IMR-90 (cell line): ENCODE results near the gene HTRA2. TPM values are rescaled to one million over a fixed set of nuclear protein-coding genes. Genes with fewer than 3 reads are reported as not detected.
A peak's percentile ranks its signal among the peaks of the same experiment; 100 is the strongest.

Experiments
- ATAC-seq: fragments of 200-7000 bp; cut with Tn5 transposase; 2 replicates; pipeline ENCODE4 v1.9.1; 2020; ENCODE audit warnings: low read depth, mild to moderate bottlenecking, moderate library complexity
- BruUV-seq: library from RNA; stranded (reverse); fragments of 400-500 nt; replicated peaks from 2 replicates; lab custom pipeline; 2021; lab: Mats Ljungman, UMichigan
- CTCF ChIA-PET: fragments of 300-600 bp; formaldehyde crosslinking; extraction: SDS; loops from one replicate; lab custom pipeline; 2021; ENCODE audit warnings: antibody characterized with exemption; lab: Yijun Ruan, JAX
- POLR2A ChIA-PET: fragments of 300-600 bp; sonication (Branson Sonifier 250); formaldehyde crosslinking; loops from one replicate; lab custom pipeline; 2022; ENCODE audit warnings: antibody characterized with exemption; ENCODE audit not compliant: unreplicated experiment; lab: Charles Lee
- DNase-seq: peaks from one replicate; pipeline ENCODE4 v3.0.0; 2013
- H2AFZ ChIP-seq: replicated peaks from 2 replicates; pipeline ENCODE3; 2013; ENCODE audit warnings: low read length, mild to moderate bottlenecking; ENCODE audit not compliant: poor library complexity
- H2AK5ac ChIP-seq: 2 replicates; pipeline ENCODE4 v1.6.1; 2013; ENCODE audit warnings: low read depth, low read length, inconsistent platforms
- H2AK9ac ChIP-seq: replicated peaks from 2 replicates; pipeline ENCODE3; 2013; ENCODE audit warnings: mild to moderate bottlenecking, low read depth, low read length, moderate library complexity; ENCODE audit not compliant: poor library complexity
- H2BK120ac ChIP-seq: 2 replicates; pipeline ENCODE4 v1.6.1; 2013; ENCODE audit warnings: low read depth, low read length, inconsistent platforms
- H2BK15ac ChIP-seq: 3 replicates; pipeline ENCODE4 v1.6.1; 2013; ENCODE audit warnings: low read depth, low read length, inconsistent platforms
- H2BK20ac ChIP-seq: 2 replicates; pipeline ENCODE4 v1.6.1; 2013; ENCODE audit warnings: low read depth, mild to moderate bottlenecking, inconsistent platforms, low read length, moderate library complexity
- H2BK5ac ChIP-seq: 2 replicates; pipeline ENCODE4 v1.6.1; 2013; ENCODE audit warnings: mild to moderate bottlenecking, low read depth, low read length, inconsistent platforms; ENCODE audit not compliant: poor library complexity, severe bottlenecking
- H3K14ac ChIP-seq: replicated peaks from 2 replicates; pipeline ENCODE4 v1.6.1; 2013; ENCODE audit warnings: low read depth, low read length, inconsistent platforms
- H3K18ac ChIP-seq: 2 replicates; pipeline ENCODE4 v1.6.1; 2013; ENCODE audit warnings: low read depth, low read length, control low read depth
- H3K23ac ChIP-seq: 2 replicates; pipeline ENCODE4 v1.6.1; 2013; ENCODE audit warnings: low read depth, low read length, inconsistent platforms
- H3K27ac ChIP-seq: 2 replicates; pipeline ENCODE4 v1.5.1; 2013; ENCODE audit warnings: mild to moderate bottlenecking, control low read depth, low read length; ENCODE audit not compliant: insufficient read depth
- H3K27me3 ChIP-seq: 2 replicates; pipeline ENCODE4 v1.6.1; 2013; ENCODE audit warnings: low read length; ENCODE audit not compliant: control insufficient read depth, insufficient read depth
- H3K36me3 ChIP-seq: 2 replicates; pipeline ENCODE4 v1.6.1; 2013; ENCODE audit warnings: low read length, mixed read lengths; ENCODE audit not compliant: control insufficient read depth, insufficient read depth
- H3K4ac ChIP-seq: 2 replicates; pipeline ENCODE4 v1.6.1; 2013; ENCODE audit warnings: low read depth, low read length, inconsistent platforms
- H3K4me1 ChIP-seq: 2 replicates; pipeline ENCODE4 v1.6.1; 2013; ENCODE audit warnings: low read length, mixed read lengths; ENCODE audit not compliant: control insufficient read depth, insufficient read depth
- H3K4me2 ChIP-seq: 2 replicates; pipeline ENCODE4 v1.6.1; 2013; ENCODE audit warnings: low read depth, mild to moderate bottlenecking, control low read depth, low read length, moderate library complexity
- H3K4me3 ChIP-seq: 2 replicates; pipeline ENCODE4 v1.5.1; 2013; ENCODE audit warnings: low read depth, mild to moderate bottlenecking, control low read depth, low read length, moderate library complexity; ENCODE audit not compliant: insufficient read depth
- H3K56ac ChIP-seq: 2 replicates; pipeline ENCODE4 v1.6.1; 2013; ENCODE audit warnings: low read length, inconsistent platforms; ENCODE audit not compliant: insufficient read depth; ENCODE audit errors: extremely low read depth
- H3K79me1 ChIP-seq, 2 experiments: 2 replicates each; pipeline ENCODE4 v1.6.1; 2013; ENCODE audit warnings: low read length in 2 of 2, inconsistent platforms in 1 of 2, low read depth in 1 of 2
- H3K9ac ChIP-seq: 2 replicates; pipeline ENCODE4 v1.6.1; 2013; ENCODE audit warnings: low read depth, low read length, control low read depth
- H3K9me1 ChIP-seq: 2 replicates; pipeline ENCODE4 v1.6.1; 2013; ENCODE audit warnings: low read length, inconsistent platforms; ENCODE audit not compliant: insufficient read depth
- H3K9me3 ChIP-seq: 2 replicates; pipeline ENCODE4 v1.6.1; 2013; ENCODE audit warnings: low read length; ENCODE audit not compliant: control insufficient read depth, insufficient read depth
- H4K20me1 ChIP-seq: 2 replicates; pipeline ENCODE4 v1.6.1; 2013; ENCODE audit warnings: low read length, inconsistent platforms; ENCODE audit not compliant: insufficient read depth
- H4K5ac ChIP-seq: 2 replicates; pipeline ENCODE4 v1.6.1; 2013; ENCODE audit warnings: mild to moderate bottlenecking, low read depth, low read length, control low read depth
- H4K8ac ChIP-seq, 2 experiments: 2 replicates each; pipeline ENCODE4 v1.6.1; 2013; ENCODE audit warnings: low read depth in 2 of 2, low read length in 2 of 2, control low read depth in 1 of 2, inconsistent platforms in 1 of 2
- H4K91ac ChIP-seq: 2 replicates; pipeline ENCODE4 v1.6.1; 2013; ENCODE audit warnings: low read depth, low read length, inconsistent platforms; ENCODE audit not compliant: insufficient read depth
- ELK1 ChIP-seq: fragments of 150-350 bp; IDR thresholded peaks from 2 replicates; pipeline ENCODE4 v1.6.1; 2016; ENCODE audit warnings: low read depth, mild to moderate bottlenecking, low read length, moderate library complexity, borderline replicate concordance
- MAFK ChIP-seq: IDR thresholded peaks from 2 replicates; pipeline ENCODE4 v1.6.1; 2012; ENCODE audit warnings: low read depth, low read length, improper control_type of control experiment
- MAZ ChIP-seq: IDR thresholded peaks from 2 replicates; pipeline ENCODE4 v1.6.1; 2012; ENCODE audit warnings: low read depth, mild to moderate bottlenecking, low read length, improper control_type of control experiment, moderate library complexity, borderline replicate concordance
- RFX5 ChIP-seq: IDR thresholded peaks from 2 replicates; pipeline ENCODE4 v1.8.0; 2012; ENCODE audit warnings: low read depth, mild to moderate bottlenecking, low read length, moderate library complexity
- WGBS, 2 experiments: methylation state at CpG; one replicate each; pipeline versions ENCODE4 v1.1.5 to v1.1.7; 2013; ENCODE audit warnings: missing lambda C conversion rate in 2 of 2; ENCODE audit not compliant: insufficient read length in 1 of 2; ENCODE audit errors: extremely low coverage in 2 of 2; 5-methylcytosine and 5-hydroxymethylcytosine counted together
- dilution Hi-C: fragments of 300-500 bp; cut with HindIII; formaldehyde crosslinking; loops from one replicate; pipeline ENCODE4 v1.14.3; 2018; ENCODE audit warnings: low sequenced_read_pairs; ENCODE audit not compliant: unreplicated experiment
- in situ Hi-C: fragments of 300-500 bp; cut with MboI; formaldehyde crosslinking; loops from 3 replicates; pipeline ENCODE4 v1.14.3; 2019; ENCODE audit warnings: low sequenced_read_pairs, inconsistent platforms, mixed read lengths
- intact Hi-C: fragments of 100-400 bp; cut with micrococcal nuclease; formaldehyde crosslinking; loops from 2 replicates; pipeline ENCODE4 v1.10.0; 2022
- polyA plus RNA-seq, 3 experiments: library from polyadenylated mRNA; depleted of rRNA; stranded (reverse); fragments of >200 nt; gene quantifications; 2 replicates each; pipeline ENCODE4 v1.2.3, GENCODE V29; 2012; ENCODE audit warnings: low replicate concordance in 1 of 3
- total RNA-seq: library from RNA; depleted of rRNA; stranded (reverse); fragments of >200 nt; gene quantifications from 2 replicates; pipeline ENCODE4 v1.2.3, GENCODE V29; 2012

Gene HTRA2
- total and polyA plus RNA-seq, 2 of the 4 experiments (the other 2 are of a cell fraction), result 23.6 to 28.1 TPM

GRCh38 chr2:74572178-74572925 is 42.6 kb downstream of the HTRA2 start:
- Histone ChIP-seq H2BK15ac (peak overlapping the region; percentile 23; the same call in 1 of the 3 replicates), H3K4me2 (no peak overlapping the region), H3K27ac (no peak overlapping the region), H2AK9ac (no peak overlapping the region), H3K36me3 (no peaks in the 10 kb centered on the region), H4K20me1 (no peaks in the 10 kb centered on the region), H4K5ac (peak overlapping the region; percentile 19; the same call in 1 of the 2 replicates), H4K8ac (peak overlapping the region in 1 of 2 experiments; percentile 26; a peak in 1 of 4 replicates), H3K56ac (no peak overlapping the region), H3K9ac (no peak overlapping the region), H2BK20ac (peak overlapping the region; percentile 56; the same call in 1 of the 2 replicates), H2BK120ac (peak overlapping the region; percentile 52; the same call in 1 of the 2 replicates), H3K14ac (no peak overlapping the region; the same call in 1 of the 2 replicates), H4K91ac (peak overlapping the region; percentile 44; the same call in 1 of the 2 replicates), H3K23ac (no peak overlapping the region), H2AK5ac (0 out of 2 replicates have a peak overlapping the region, but pooled peaks have one; percentile 54), H3K9me1 (peaks cover 21% of the 10 kb centered on the region), H3K4me1 (peaks cover 19% of the 10 kb centered on the region), H3K79me1 (no peaks in the 10 kb centered on the region), H3K4me3 (no peak overlapping the region), H3K9me3 (no peaks in the 10 kb centered on the region), H2BK5ac (peak overlapping the region; percentile 13), H3K27me3 (no peaks in the 10 kb centered on the region), H3K4ac (peak overlapping the region; percentile 26; the same call in 1 of the 2 replicates), H3K18ac (no peak overlapping the region), H2AFZ (no peak overlapping the region)
- in situ Hi-C loops, result no loop called here
- no CpG with 5 or more reads among the region's 3 CpGs for WGBS, 2 experiments
- intact Hi-C loops, result no loop called here
- no peak for TF ChIP-seq MAFK
- TF ChIP-seq ELK1, result no peak
- no peak for TF ChIP-seq MAZ
- no peak for TF ChIP-seq RFX5
- POLR2A ChIA-PET, result no interaction called here
- dilution Hi-C loops, result no loop called here
- no TSS peak for BruUV-seq
- ATAC-seq (no peak), DNase-seq (no peak)
- CTCF ChIA-PET, result no interaction called here
